Measurements from ENCODE around the gene DIS3L2. TPM values are rescaled to one million over a fixed set of nuclear protein-coding genes. Genes with fewer than 3 reads are reported as not detected.

The DIS3L2 gene
- total RNA-seq, 2 experiments from 2014 or later, result 20.2 to 20.6 TPM

- Histone ChIP-seq H2AFZ (ENCODE audit: low read length) (no peak overlapping the region), H3K4me3 (ENCODE audit: low read depth, low read length, poor library complexity, severe bottlenecking) (no peak overlapping the region), H3K4me1 (ENCODE audit: insufficient read depth, low read length, poor library complexity, severe bottlenecking) (no peaks in the 10 kb centered on the region), H3K9me3 (ENCODE audit: low read length) (no peaks in the 10 kb centered on the region), H3K9me2 (ENCODE audit: insufficient read depth, low read length) (no peaks in the 10 kb centered on the region), H3K4me2 (ENCODE audit: low read length) (no peak overlapping the region), H4K20me1 (ENCODE audit: insufficient read depth, low read length) (no peaks in the 10 kb centered on the region), H3K27ac (ENCODE audit: low read depth, low read length, poor library complexity, severe bottlenecking) (no peak overlapping the region), H3K36me3 (ENCODE audit: insufficient read depth, low read length) (no peaks in the 10 kb centered on the region), H3K79me2 (ENCODE audit: insufficient read depth, low read depth, low read length) (no peaks in the 10 kb centered on the region)
- BruUV-seq (replicated peaks), result no TSS peak
- CTCF ChIA-PET (ENCODE audit: unreplicated experiment), result no interaction called here
- DNase-seq (ENCODE audit: low spot score), result no peak
- TF ChIP-seq CTCF (conservative IDR thresholded peaks at IDR 0.05; ENCODE audit: low read length), result no peak
- no peak for TF ChIP-seq EZH2phosphoT487 (IDR thresholded peaks at IDR 0.05; ENCODE audit: borderline replicate concordance, low read depth, low read length)
- intact Hi-C loops (cut with micrococcal nuclease; ENCODE audit: unreplicated experiment), result no loop called here
- POLR2A ChIA-PET, result no interaction called here
Measured at GRCh38 chr2:232260075-232260474, 298.6 kb downstream of the DIS3L2 start.

GRCh38 chr2:232261776-232262175, 300.3 kb downstream of the DIS3L2 start:
- TF ChIP-seq EZH2phosphoT487 (IDR thresholded peaks at IDR 0.05; ENCODE audit: borderline replicate concordance, low read depth, low read length), result no peak
- TF ChIP-seq CTCF (conservative IDR thresholded peaks at IDR 0.05; ENCODE audit: low read length), result no peak
- BruUV-seq (replicated peaks), result no TSS peak
- no peaks in the 10 kb centered on the region for H3K9me3 ChIP-seq (ENCODE audit: low read length)

GRCh38 chr2:232263295-232263694, 301.8 kb downstream of the DIS3L2 start:
- H2AFZ ChIP-seq (ENCODE audit: low read length), result no peak overlapping the region
- H3K4me1 ChIP-seq (ENCODE audit: insufficient read depth, low read length, poor library complexity, severe bottlenecking), result no peaks in the 10 kb centered on the region
- CTCF ChIA-PET (ENCODE audit: unreplicated experiment), result no interaction called here
- BruUV-seq (replicated peaks), result no TSS peak
- no peak overlapping the region for H3K4me3 ChIP-seq (ENCODE audit: low read depth, low read length, poor library complexity, severe bottlenecking)
- no peaks in the 10 kb centered on the region for H3K36me3 ChIP-seq (ENCODE audit: insufficient read depth, low read length)
- no peak overlapping the region for H3K4me2 ChIP-seq (ENCODE audit: low read length)
- no peaks in the 10 kb centered on the region for H4K20me1 ChIP-seq (ENCODE audit: insufficient read depth, low read length)
- intact Hi-C loops (cut with micrococcal nuclease; ENCODE audit: unreplicated experiment), result no loop called here
- H3K79me2 ChIP-seq (ENCODE audit: insufficient read depth, low read depth, low read length), result no peaks in the 10 kb centered on the region
- DNase-seq (ENCODE audit: low spot score), result no peak
- no peak overlapping the region for H3K27ac ChIP-seq (ENCODE audit: low read depth, low read length, poor library complexity, severe bottlenecking)
- POLR2A ChIA-PET, result interaction anchor here (0.9 kb wide), 1 partner anchor 78 kb away, joined by 3 read pairs; no protein-coding TSS in a partner anchor
- no peaks in the 10 kb centered on the region for H3K9me3 ChIP-seq (ENCODE audit: low read length)
- H3K9me2 ChIP-seq (ENCODE audit: insufficient read depth, low read length), result no peaks in the 10 kb centered on the region
- TF ChIP-seq EZH2phosphoT487 (IDR thresholded peaks at IDR 0.05; ENCODE audit: borderline replicate concordance, low read depth, low read length) (no peak), CTCF (conservative IDR thresholded peaks at IDR 0.05; ENCODE audit: low read length) (no peak)

More at GRCh38 chr2:232261776-232262175, 300.3 kb downstream of the DIS3L2 start:
- H2AFZ ChIP-seq (ENCODE audit: low read length), result no peak overlapping the region
- H3K4me2 ChIP-seq (ENCODE audit: low read length), result no peak overlapping the region
- H4K20me1 ChIP-seq (ENCODE audit: insufficient read depth, low read length), result no peaks in the 10 kb centered on the region
- no peak overlapping the region for H3K27ac ChIP-seq (ENCODE audit: low read depth, low read length, poor library complexity, severe bottlenecking)
- CTCF ChIA-PET (ENCODE audit: unreplicated experiment), result no interaction called here
- H3K9me2 ChIP-seq (ENCODE audit: insufficient read depth, low read length), result no peaks in the 10 kb centered on the region
- no peaks in the 10 kb centered on the region for H3K79me2 ChIP-seq (ENCODE audit: insufficient read depth, low read depth, low read length)
- POLR2A ChIA-PET, result no interaction called here
- no peak for DNase-seq (ENCODE audit: low spot score)
- no peaks in the 10 kb centered on the region for H3K36me3 ChIP-seq (ENCODE audit: insufficient read depth, low read length)
- no peak overlapping the region for H3K4me3 ChIP-seq (ENCODE audit: low read depth, low read length, poor library complexity, severe bottlenecking)
- H3K4me1 ChIP-seq (ENCODE audit: insufficient read depth, low read length, poor library complexity, severe bottlenecking), result no peaks in the 10 kb centered on the region
- intact Hi-C loops (cut with micrococcal nuclease; ENCODE audit: unreplicated experiment), result no loop called here

Data from OCI-LY7 (cell line).